AG04449 (cell line): Measurements from ENCODE around the gene NOX3.

Source experiments
- CTCF ChIA-PET: fragments of 350-600 bp; formaldehyde crosslinking; extraction: SDS; loops from one replicate; lab custom pipeline; 2021; ENCODE audit warnings: antibody characterized with exemption; lab: Yijun Ruan, JAX
- POLR2A ChIA-PET: fragments of 400-600, 350-600 bp; formaldehyde crosslinking; extraction: SDS; loops from one replicate; lab custom pipeline; 2020; ENCODE audit warnings: antibody characterized with exemption, inconsistent platforms; lab: Yijun Ruan, JAX
- DNase-seq: peaks from one replicate; pipeline ENCODE4 v3.0.0-alpha.2; 2010; ENCODE audit warnings: low read depth, low spot score
- H3K4me3 ChIP-seq: 2 replicates; pipeline ENCODE4 v1.5.1; 2011; ENCODE audit warnings: low read depth, mild to moderate bottlenecking, control low read depth, low read length
- TF ChIP-seq, protein P1 (sequence below): IDR thresholded peaks from one replicate; pipeline ENCODE4 v1.5.1; 2011; ENCODE audit warnings: mild to moderate bottlenecking, moderate library complexity, low read length, control low read depth, inconsistent platforms; ENCODE audit not compliant: insufficient read depth; ENCODE audit errors: missing control alignments

Gene NOX3, protein sequence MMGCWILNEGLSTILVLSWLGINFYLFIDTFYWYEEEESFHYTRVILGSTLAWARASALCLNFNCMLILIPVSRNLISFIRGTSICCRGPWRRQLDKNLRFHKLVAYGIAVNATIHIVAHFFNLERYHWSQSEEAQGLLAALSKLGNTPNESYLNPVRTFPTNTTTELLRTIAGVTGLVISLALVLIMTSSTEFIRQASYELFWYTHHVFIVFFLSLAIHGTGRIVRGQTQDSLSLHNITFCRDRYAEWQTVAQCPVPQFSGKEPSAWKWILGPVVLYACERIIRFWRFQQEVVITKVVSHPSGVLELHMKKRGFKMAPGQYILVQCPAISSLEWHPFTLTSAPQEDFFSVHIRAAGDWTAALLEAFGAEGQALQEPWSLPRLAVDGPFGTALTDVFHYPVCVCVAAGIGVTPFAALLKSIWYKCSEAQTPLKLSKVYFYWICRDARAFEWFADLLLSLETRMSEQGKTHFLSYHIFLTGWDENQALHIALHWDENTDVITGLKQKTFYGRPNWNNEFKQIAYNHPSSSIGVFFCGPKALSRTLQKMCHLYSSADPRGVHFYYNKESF

DNA sequence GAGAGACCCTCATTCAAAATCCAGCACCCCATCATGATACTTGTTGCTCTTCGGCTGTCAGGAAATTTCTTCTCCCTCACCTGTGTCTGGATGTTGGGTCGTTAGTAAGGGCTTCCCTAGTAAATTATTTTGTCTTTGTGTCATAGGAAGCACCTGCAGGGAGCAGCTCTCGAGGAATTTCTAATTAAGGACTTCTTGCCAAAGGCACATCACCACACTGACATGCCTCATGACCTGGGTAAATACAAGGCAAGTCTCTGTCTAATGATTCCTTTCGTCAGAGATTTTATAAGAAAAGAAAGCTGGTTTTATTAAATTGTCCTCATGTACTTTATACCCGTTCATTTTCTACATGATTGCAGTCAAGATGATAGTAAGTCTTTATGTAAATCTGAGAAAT lies at the start of gene NOX3:
Gene NOX3, minus strand, starts transcription at position 74 of the 400 bp plus-strand sequence. Its CDS starts 39 bp downstream, at position 35.
- ChIA-PET POLR2A (no interaction called here), CTCF (no interaction called here)
- TF ChIP-seq, protein P1, sequence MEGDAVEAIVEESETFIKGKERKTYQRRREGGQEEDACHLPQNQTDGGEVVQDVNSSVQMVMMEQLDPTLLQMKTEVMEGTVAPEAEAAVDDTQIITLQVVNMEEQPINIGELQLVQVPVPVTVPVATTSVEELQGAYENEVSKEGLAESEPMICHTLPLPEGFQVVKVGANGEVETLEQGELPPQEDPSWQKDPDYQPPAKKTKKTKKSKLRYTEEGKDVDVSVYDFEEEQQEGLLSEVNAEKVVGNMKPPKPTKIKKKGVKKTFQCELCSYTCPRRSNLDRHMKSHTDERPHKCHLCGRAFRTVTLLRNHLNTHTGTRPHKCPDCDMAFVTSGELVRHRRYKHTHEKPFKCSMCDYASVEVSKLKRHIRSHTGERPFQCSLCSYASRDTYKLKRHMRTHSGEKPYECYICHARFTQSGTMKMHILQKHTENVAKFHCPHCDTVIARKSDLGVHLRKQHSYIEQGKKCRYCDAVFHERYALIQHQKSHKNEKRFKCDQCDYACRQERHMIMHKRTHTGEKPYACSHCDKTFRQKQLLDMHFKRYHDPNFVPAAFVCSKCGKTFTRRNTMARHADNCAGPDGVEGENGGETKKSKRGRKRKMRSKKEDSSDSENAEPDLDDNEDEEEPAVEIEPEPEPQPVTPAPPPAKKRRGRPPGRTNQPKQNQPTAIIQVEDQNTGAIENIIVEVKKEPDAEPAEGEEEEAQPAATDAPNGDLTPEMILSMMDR, result no peak
- no peak within 1 kb of the TSS for H3K4me3 ChIP-seq
- DNase-seq, result no peak

- no peak for DNase-seq
- POLR2A ChIA-PET, result no interaction called here
- no peak overlapping the region for H3K4me3 ChIP-seq
- CTCF ChIA-PET, result interaction anchor here (1.0 to 2.7 kb wide), 3 partner anchors 10 to 257 kb away, joined by 3 to 17 read pairs (median 3); no protein-coding TSS in a partner anchor
- TF ChIP-seq, protein P1, result no peak
Observed at GRCh38 chr6:155504848-155505607, 49.4 kb upstream of the NOX3 start.

GRCh38 chr6:155502393-155502792 lies 46.8 kb upstream of the NOX3 start:
- TF ChIP-seq, protein P1, result no peak
- H3K4me3 ChIP-seq, result no peak overlapping the region
- ChIA-PET CTCF (interaction anchor here (1.4 to 1.8 kb wide), 2 partner anchors 26 to 162 kb away, joined by 3 read pairs; no protein-coding TSS in a partner anchor), POLR2A (no interaction called here)
- no peak for DNase-seq

GRCh38 chr6:155499574-155499973 lies 43.9 kb upstream of the NOX3 start:
- DNase-seq, result no peak
- POLR2A ChIA-PET, result no interaction called here

DNA sequence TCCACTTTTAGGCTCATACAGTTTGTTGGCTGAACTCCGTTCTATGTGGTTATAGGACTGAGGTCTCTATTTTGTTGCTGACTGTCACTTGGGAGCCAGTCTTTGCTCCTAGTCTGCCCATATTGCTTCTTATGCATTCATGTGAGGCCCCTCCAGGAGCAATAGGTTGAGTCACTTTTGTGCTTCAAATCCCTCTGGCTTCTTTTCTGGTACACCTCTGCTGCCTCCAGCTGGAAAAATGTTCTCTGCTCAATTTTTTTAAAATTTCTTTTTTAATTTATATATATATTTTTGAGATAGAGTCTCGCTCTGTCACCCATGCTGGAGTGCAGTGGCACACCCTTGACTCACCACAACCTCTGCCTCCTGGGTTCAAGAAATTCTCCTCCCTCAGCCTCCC lies 42.7 kb upstream of the NOX3 start:
- DNase-seq, result no peak
- no peak overlapping the region for H3K4me3 ChIP-seq
- TF ChIP-seq, protein P1, result no peak
- ChIA-PET POLR2A (no interaction called here), CTCF (interaction anchor here (1.0 to 9.0 kb wide), 7 partner anchors 11 to 321 kb away, joined by 3 to 87 read pairs (median 4); no protein-coding TSS in a partner anchor)

More at GRCh38 chr6:155499574-155499973, 43.9 kb upstream of the NOX3 start:
- TF ChIP-seq, protein P1, result no peak
- CTCF ChIA-PET, result interaction anchor here (1.5 to 9.0 kb wide), 4 partner anchors 9 to 172 kb away, joined by 4 to 87 read pairs (median 40); no protein-coding TSS in a partner anchor
- no peak overlapping the region for H3K4me3 ChIP-seq

DNA sequence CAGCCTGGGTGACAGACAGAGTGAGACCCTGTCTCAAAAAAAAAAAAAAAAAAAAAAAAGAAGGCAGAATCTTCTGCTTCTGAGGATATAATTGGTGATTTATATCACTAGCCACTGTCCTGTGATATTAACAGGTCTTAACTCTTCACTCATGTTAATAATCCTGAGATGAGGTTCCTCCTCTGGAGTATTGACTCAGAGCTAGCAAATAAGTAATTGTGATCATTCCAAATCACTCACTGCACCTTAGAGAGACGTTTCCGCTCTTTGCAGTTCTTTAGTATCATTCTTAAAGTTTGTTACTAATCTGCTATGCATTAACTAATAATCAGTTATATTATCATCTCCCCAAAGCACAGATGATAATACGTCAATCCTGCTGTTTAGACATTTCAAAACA lies 41.6 kb upstream of the NOX3 start:
- no peak for DNase-seq
- POLR2A ChIA-PET, result no interaction called here
- CTCF ChIA-PET, result interaction anchor here (1.1 to 9.0 kb wide), 6 partner anchors 10 to 181 kb away, joined by 3 to 87 read pairs (median 4); no protein-coding TSS in a partner anchor

More for the DNA sequence above, 41.6 kb upstream of the NOX3 start:
- TF ChIP-seq, protein P1, result no peak
- no peak overlapping the region for H3K4me3 ChIP-seq
